Rectal smooth muscle tissue (tissue), 1 donor: ENCODE measurements around the gene TCEA3.
A peak's percentile ranks its signal among the peaks of the same experiment; 100 is the strongest.
"Not testable (repeated sequence)": the region's sequence is repeated elsewhere in the genome, so short reads cannot be mapped to it uniquely, and the experiment has no call there.

Source experiments
- H3K27ac ChIP-seq: one replicate; pipeline ENCODE4 v1.7.0; 2013; ENCODE audit warnings: low read depth, low read length, inconsistent platforms
- H3K27me3 ChIP-seq: one replicate; pipeline ENCODE4 v1.7.0; 2013; ENCODE audit warnings: low read length; ENCODE audit not compliant: control insufficient read depth, insufficient read depth
- H3K36me3 ChIP-seq: one replicate; pipeline ENCODE4 v1.7.0; 2013; ENCODE audit warnings: low read length; ENCODE audit not compliant: control insufficient read depth, insufficient read depth
- H3K4me1 ChIP-seq: one replicate; pipeline ENCODE4 v1.7.0; 2013; ENCODE audit warnings: low read length; ENCODE audit not compliant: control insufficient read depth, insufficient read depth
- H3K4me3 ChIP-seq: one replicate; pipeline ENCODE4 v1.7.0; 2013; ENCODE audit warnings: low read length
- H3K9ac ChIP-seq: one replicate; pipeline ENCODE4 v1.7.0; 2013; ENCODE audit warnings: low read length

TCEA3 gene

GRCh38 chr1:23394181-23394580 lies 30.4 kb downstream of the TCEA3 start:
- Histone ChIP-seq H3K9ac (no peak overlapping the region), H3K4me1 (peaks cover 18% of the 10 kb centered on the region), H3K36me3 (peaks cover 5% of the 10 kb centered on the region), H3K4me3 (no peak overlapping the region), H3K27ac (peak overlapping the region; percentile 87), H3K27me3 (no peaks in the 10 kb centered on the region)

- H3K27me3 ChIP-seq: no peaks in the 10 kb centered on the region
- H3K9ac ChIP-seq: no peak overlapping the region
- peaks cover 18% of the 10 kb centered on the region for H3K4me1 ChIP-seq
- peak overlapping the region; percentile 87 for H3K27ac ChIP-seq
- H3K36me3 ChIP-seq: peaks cover 5% of the 10 kb centered on the region
- H3K4me3 ChIP-seq: no peak overlapping the region
Observed at GRCh38 chr1:23393706-23394105, 30.8 kb downstream of the TCEA3 start.

GRCh38 chr1:23392125-23392855 lies 32.3 kb downstream of the TCEA3 start:
- Histone ChIP-seq H3K36me3 (peaks cover under 1% of the 10 kb centered on the region), H3K27me3 (no peaks in the 10 kb centered on the region), H3K9ac (no peak overlapping the region)

GRCh38 chr1:23389837-23390321 lies 34.7 kb downstream of the TCEA3 start:
- Histone ChIP-seq H3K27me3 (no peaks in the 10 kb centered on the region), H3K4me1 (peaks cover 12% of the 10 kb centered on the region), H3K27ac (no peak overlapping the region), H3K4me3 (no peak overlapping the region), H3K9ac (no peak overlapping the region), H3K36me3 (peaks cover 2% of the 10 kb centered on the region)

More at GRCh38 chr1:23392125-23392855, 32.3 kb downstream of the TCEA3 start:
- Histone ChIP-seq H3K4me3 (no peak overlapping the region), H3K4me1 (peaks cover 18% of the 10 kb centered on the region), H3K27ac (no peak overlapping the region)

- Histone ChIP-seq H3K27ac (no peak overlapping the region), H3K9ac (no peak overlapping the region), H3K4me3 (no peak overlapping the region), H3K4me1 (peaks cover 5% of the 10 kb centered on the region), H3K36me3 (peaks cover 5% of the 10 kb centered on the region), H3K27me3 (no peaks in the 10 kb centered on the region)
Observed at GRCh38 chr1:23387494-23387893, 37.1 kb downstream of the TCEA3 start.

- Histone ChIP-seq H3K9ac (no peak overlapping the region), H3K27ac (no peak overlapping the region), H3K36me3 (peaks cover 11% of the 10 kb centered on the region), H3K4me1 (peaks cover 5% of the 10 kb centered on the region), H3K27me3 (no peaks in the 10 kb centered on the region), H3K4me3 (no peak overlapping the region)
Observed at GRCh38 chr1:23385119-23385621, 39.4 kb downstream of the TCEA3 start.

GRCh38 chr1:23384312-23385058 lies 40.1 kb downstream of the TCEA3 start:
- Histone ChIP-seq H3K27me3 (no peaks in the 10 kb centered on the region), H3K4me1 (peaks cover 5% of the 10 kb centered on the region), H3K27ac (no peak overlapping the region), H3K36me3 (peaks cover 11% of the 10 kb centered on the region), H3K4me3 (no peak overlapping the region), H3K9ac (no peak overlapping the region)

GRCh38 chr1:23383577-23384311 lies 40.8 kb downstream of the TCEA3 start:
- H3K27me3 ChIP-seq: no peaks in the 10 kb centered on the region
- H3K27ac ChIP-seq: peak overlapping the region; percentile 12
- no peak overlapping the region for H3K4me3 ChIP-seq
- H3K9ac ChIP-seq: no peak overlapping the region
- peaks cover 5% of the 10 kb centered on the region for H3K4me1 ChIP-seq
- H3K36me3 ChIP-seq: peaks cover 11% of the 10 kb centered on the region

- peaks cover 13% of the 10 kb centered on the region for H3K4me1 ChIP-seq
- no peaks in the 10 kb centered on the region for H3K27me3 ChIP-seq
- H3K36me3 ChIP-seq: peaks cover 11% of the 10 kb centered on the region
Observed at GRCh38 chr1:23381233-23381885, 43.2 kb downstream of the TCEA3 start.

GRCh38 chr1:23380719-23381118 lies 43.8 kb downstream of the TCEA3 start:
- no peak overlapping the region for H3K27ac ChIP-seq
- H3K27me3 ChIP-seq: no peaks in the 10 kb centered on the region
- peaks cover 9% of the 10 kb centered on the region for H3K36me3 ChIP-seq
- H3K4me3 ChIP-seq: no peak overlapping the region
- H3K9ac ChIP-seq: no peak overlapping the region
- H3K4me1 ChIP-seq: peaks cover 13% of the 10 kb centered on the region

More at GRCh38 chr1:23381233-23381885, 43.2 kb downstream of the TCEA3 start:
- H3K4me3 ChIP-seq: no peak overlapping the region
- H3K9ac ChIP-seq: no peak overlapping the region
- no peak overlapping the region for H3K27ac ChIP-seq

- H3K9ac ChIP-seq, H3K36me3 ChIP-seq, H3K27me3 ChIP-seq, H3K4me3 ChIP-seq, H3K27ac ChIP-seq: not testable (repeated sequence)
- peaks cover 13% of the 10 kb centered on the region for H3K4me1 ChIP-seq
Observed at GRCh38 chr1:23380236-23380635, 44.3 kb downstream of the TCEA3 start.
